ENCODE data around the gene WNT7B. TPM values are rescaled to one million over a fixed set of nuclear protein-coding genes. Genes with fewer than 3 reads are reported as not detected.
"Not testable (repeated sequence)": the region's sequence is repeated elsewhere in the genome, so short reads cannot be mapped to it uniquely, and the experiment has no call there.

Gene WNT7B
- polyA plus RNA-seq, 5 donors, result 9.5 to 21.2 (median 18.1) TPM

- DNase-seq, result no peak
Measured at GRCh38 chr22:46008836-46009596, 32.1 kb upstream of the WNT7B start.

- no peak for DNase-seq
Measured at GRCh38 chr22:46008291-46008690, 31.3 kb upstream of the WNT7B start.

GRCh38 chr22:46007848-46008261, 30.9 kb upstream of the WNT7B start:
- peak in 1 of 2 donors; percentile 42 for DNase-seq

GRCh38 chr22:46007003-46007847, 30.3 kb upstream of the WNT7B start:
- DNase-seq, result peak in 1 of 2 donors; percentile 35

- peak; percentile 81 to 83 for DNase-seq
Measured at GRCh38 chr22:46006379-46007002, 29.5 kb upstream of the WNT7B start.

- not testable (repeated sequence) for DNase-seq
Measured at GRCh38 chr22:46005116-46005705, 28.2 kb upstream of the WNT7B start.

GRCh38 chr22:46004105-46004866, 27.3 kb upstream of the WNT7B start:
- no peak for DNase-seq

GRCh38 chr22:46003271-46004091, 26.5 kb upstream of the WNT7B start:
- no peak for DNase-seq

GRCh38 chr22:46002757-46003270, 25.9 kb upstream of the WNT7B start:
- DNase-seq, result no peak

- DNase-seq, result no peak
Measured at GRCh38 chr22:46001426-46002106, 24.6 kb upstream of the WNT7B start.

- DNase-seq, result no peak
Measured at GRCh38 chr22:46001046-46001425, 24.1 kb upstream of the WNT7B start.

GRCh38 chr22:46000081-46001027, 23.4 kb upstream of the WNT7B start:
- no peak for DNase-seq

GRCh38 chr22:45999379-45999971, 22.5 kb upstream of the WNT7B start:
- DNase-seq, result no peak

GRCh38 chr22:45998638-45999378, 21.8 kb upstream of the WNT7B start:
- DNase-seq, result no peak

GRCh38 chr22:45997777-45998637, 21.0 kb upstream of the WNT7B start:
- no peak for DNase-seq

All from right lung (tissue), 5 donors.